GM23248 (cell line): ENCODE results near the gene ZNF865.

Experiments
- EZH2 ChIP-seq: fragments of 200-600 bp; sonication (generic); IDR thresholded peaks from 2 replicates; pipeline ENCODE4 v1.6.1; 2018; ENCODE audit warnings: antibody characterized with exemption, mild to moderate bottlenecking; ENCODE audit not compliant: insufficient read depth, poor library complexity, severe bottlenecking
- EZH2phosphoT487 ChIP-seq: fragments of 200-600 bp; sonication (generic); IDR thresholded peaks from 2 replicates; pipeline ENCODE4 v1.6.1; 2018; ENCODE audit warnings: antibody characterized with exemption, moderate library complexity, mild to moderate bottlenecking, low read depth; ENCODE audit not compliant: insufficient read depth

- no peak for TF ChIP-seq EZH2
- no peak for TF ChIP-seq EZH2phosphoT487
Measured at GRCh38 chr19:55578031-55578760, 27.3 kb upstream of the ZNF865 start.
